Esophagus muscularis mucosa (tissue), 4 donors: ENCODE results near the gene KRCC1. TPM values are rescaled to one million over a fixed set of nuclear protein-coding genes. Genes with fewer than 3 reads are reported as not detected.

ENCODE experiments used
- DNase-seq: peaks from one replicate; pipeline ENCODE4 v3.0.0-alpha.2; 2017; ENCODE audit errors: extremely low spot score
- H3K27ac ChIP-seq, 4 donors: fragments of 200-600 bp; sonication (generic); replicated peaks in 1 of 4; 1 replicate in 3 of 4; 2 replicates in 1 of 4; pipeline ENCODE4 v1.5.1; 2016 to 2019; ENCODE audit warnings: mild to moderate bottlenecking in 1 of 4
- H3K27me3 ChIP-seq, 4 donors: fragments of 200-600 bp; sonication (generic); one replicate each; pipeline versions ENCODE4 v1.5.1 to v1.6.0; 2016 to 2019
- H3K36me3 ChIP-seq, 4 donors: fragments of 200-600 bp; sonication (generic); one replicate each; pipeline ENCODE4 v1.5.1; 2016 to 2019
- H3K4me1 ChIP-seq, 4 donors: fragments of 200-600 bp; sonication (generic); one replicate each; pipeline ENCODE4 v1.5.1; 2016 to 2019
- H3K4me3 ChIP-seq, 4 donors: fragments of 200-600 bp; sonication (generic); 1 replicate in 2 of 4; 2 replicates in 2 of 4; pipeline ENCODE4 v1.5.1; 2016 to 2019; ENCODE audit warnings: mild to moderate bottlenecking in 4 of 4, moderate library complexity in 1 of 4
- H3K9me3 ChIP-seq, 4 donors: fragments of 200-600 bp; sonication (generic); 1 replicate in 3 of 4; 2 replicates in 1 of 4; pipeline ENCODE4 v1.5.1; 2016 to 2019
- CTCF ChIP-seq, 3 experiments: fragments of 200-600 bp in 2 of 3; fragments of 450-650 bp in 1 of 3; sonication (generic) in 2 of 3; IDR thresholded peaks; one replicate each; pipeline ENCODE4 v1.5.1; 2017 to 2019; ENCODE audit warnings: antibody characterized with exemption in 3 of 3, mild to moderate bottlenecking in 2 of 3, moderate library complexity in 1 of 3
- EP300 ChIP-seq: sonication (generic); formaldehyde crosslinking; IDR thresholded peaks from one replicate; pipeline ENCODE4 v1.6.1; 2017; ENCODE audit warnings: antibody characterized with exemption
- POLR2A ChIP-seq: fragments of 450-650 bp; IDR thresholded peaks from one replicate; pipeline ENCODE4 v1.6.1; 2017; ENCODE audit warnings: antibody characterized with exemption, moderate library complexity, mild to moderate bottlenecking, low read depth
- POLR2AphosphoS5 ChIP-seq, 2 donors: sonication (generic); formaldehyde crosslinking; IDR thresholded peaks; one replicate each; pipeline ENCODE4 v1.6.1; 2017; ENCODE audit warnings: antibody characterized with exemption in 2 of 2
- WGBS: methylation state at CpG from one replicate; pipeline ENCODE4 v1.1.5; 2018; 5-methylcytosine and 5-hydroxymethylcytosine counted together
- intact Hi-C: fragments of 100-400 bp; cut with DNase I; formaldehyde crosslinking; loops from one replicate; pipeline ENCODE4 v1.15.1; 2023
- total RNA-seq, 4 donors: library from RNA; depleted of rRNA; stranded (reverse); fragments of >200 nt; gene quantifications; one replicate each; pipeline versions ENCODE4 v1.1.0 to v1.2.1, GENCODE V29; 2016

Gene KRCC1
- total RNA-seq, 4 donors from 2014 or later = 21.9 to 36.4 (median 27.9) TPM

- peaks cover 0 to 19% (median under 1%) of the 10 kb centered on the region in 4 donors for H3K4me1 ChIP-seq
- H3K27me3 ChIP-seq = no peaks in the 10 kb centered on the region
- no peak overlapping the region for H3K4me3 ChIP-seq
- DNase-seq = no peak
- H3K9me3 ChIP-seq = no peaks in the 10 kb centered on the region
- H3K36me3 ChIP-seq = peaks cover 0 to 22% (median 13%) of the 10 kb centered on the region in 4 donors
- 93% methylated on average over 4 of the region's 4 CpGs for WGBS
- no peak overlapping the region for H3K27ac ChIP-seq
- TF ChIP-seq POLR2A (no peak), EP300 (no peak), CTCF (IDR thresholded peaks at IDR 0.05) (no peak), POLR2AphosphoS5 (IDR thresholded peaks at IDR 0.05) (no peak)
- intact Hi-C loops = no loop called here
Measured at GRCh38 chr2:88038263-88039105, 17.1 kb downstream of the KRCC1 start.

- no peak for DNase-seq
- intact Hi-C loops = no loop called here
- H3K4me1 ChIP-seq = peaks cover 0 to 19% (median 0%) of the 10 kb centered on the region in 4 donors
Measured at GRCh38 chr2:88036606-88037005, 19.0 kb downstream of the KRCC1 start.

GRCh38 chr2:88036182-88036581, 19.4 kb downstream of the KRCC1 start:
- intact Hi-C loops = no loop called here
- peaks cover 0 to 41% (median 31%) of the 10 kb centered on the region in 4 donors for H3K36me3 ChIP-seq
- H3K4me3 ChIP-seq = no peak overlapping the region
- H3K4me1 ChIP-seq = peaks cover 0 to 16% (median 0%) of the 10 kb centered on the region in 4 donors
- H3K9me3 ChIP-seq = no peaks in the 10 kb centered on the region
- DNase-seq = no peak
- H3K27me3 ChIP-seq = no peaks in the 10 kb centered on the region
- no peak overlapping the region for H3K27ac ChIP-seq
- TF ChIP-seq POLR2A (no peak), POLR2AphosphoS5 (IDR thresholded peaks at IDR 0.05) (no peak), EP300 (no peak), CTCF (IDR thresholded peaks at IDR 0.05) (no peak)
- 71% methylated on average over 2 of the region's 2 CpGs for WGBS

More at GRCh38 chr2:88036606-88037005, 19.0 kb downstream of the KRCC1 start:
- Histone ChIP-seq H3K27me3 (no peaks in the 10 kb centered on the region), H3K4me3 (no peak overlapping the region), H3K27ac (no peak overlapping the region), H3K36me3 (peaks cover 0 to 39% (median 28%) of the 10 kb centered on the region in 4 donors), H3K9me3 (no peaks in the 10 kb centered on the region)
- TF ChIP-seq EP300 = no peak
- no peak for TF ChIP-seq CTCF (IDR thresholded peaks at IDR 0.05)
- no peak for TF ChIP-seq POLR2A
- no peak for TF ChIP-seq POLR2AphosphoS5 (IDR thresholded peaks at IDR 0.05)

- TF ChIP-seq POLR2A (no peak), POLR2AphosphoS5 (IDR thresholded peaks at IDR 0.05) (no peak), EP300 (no peak), CTCF (IDR thresholded peaks at IDR 0.05) (no peak)
- H3K4me1 ChIP-seq = peaks cover 0 to 7% (median 0%) of the 10 kb centered on the region in 4 donors
- intact Hi-C loops = no loop called here
- WGBS = 88% methylated on average over 7 of the region's 7 CpGs
- H3K4me3 ChIP-seq = no peak overlapping the region
- no peaks in the 10 kb centered on the region for H3K9me3 ChIP-seq
- peaks cover 14 to 75% (median 56%) of the 10 kb centered on the region in 4 donors for H3K36me3 ChIP-seq
- DNase-seq = no peak
- no peaks in the 10 kb centered on the region for H3K27me3 ChIP-seq
- H3K27ac ChIP-seq = no peak overlapping the region
Measured at GRCh38 chr2:88032070-88032702, 23.4 kb downstream of the KRCC1 start.
